Measurements from ENCODE around the gene INSR.
A peak's percentile ranks its signal among the peaks of the same experiment; 100 is the strongest.
"Not testable (repeated sequence)": the region's sequence is repeated elsewhere in the genome, so short reads cannot be mapped to it uniquely, and the experiment has no call there.

The INSR gene

DNA sequence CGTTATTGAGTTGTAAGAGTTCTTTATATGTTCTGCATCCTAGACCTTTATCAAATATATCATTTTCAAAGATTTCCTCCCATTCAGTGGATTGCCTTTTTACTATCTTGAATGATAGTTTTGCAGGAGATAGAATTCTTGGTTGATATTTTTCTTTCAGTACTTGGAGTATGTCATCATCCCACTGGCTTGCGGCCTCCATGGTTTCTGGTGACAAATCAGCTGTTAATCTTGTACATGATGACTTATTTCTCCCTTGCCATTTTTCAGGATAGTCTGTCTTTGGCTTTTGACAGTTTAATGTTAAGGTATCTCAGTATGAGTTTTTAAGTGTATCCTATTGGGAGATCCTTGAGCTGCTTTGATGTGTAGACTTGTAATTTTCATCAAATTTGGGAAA is 216.2 kb downstream of the INSR start:
- no peak for DNase-seq

DNA sequence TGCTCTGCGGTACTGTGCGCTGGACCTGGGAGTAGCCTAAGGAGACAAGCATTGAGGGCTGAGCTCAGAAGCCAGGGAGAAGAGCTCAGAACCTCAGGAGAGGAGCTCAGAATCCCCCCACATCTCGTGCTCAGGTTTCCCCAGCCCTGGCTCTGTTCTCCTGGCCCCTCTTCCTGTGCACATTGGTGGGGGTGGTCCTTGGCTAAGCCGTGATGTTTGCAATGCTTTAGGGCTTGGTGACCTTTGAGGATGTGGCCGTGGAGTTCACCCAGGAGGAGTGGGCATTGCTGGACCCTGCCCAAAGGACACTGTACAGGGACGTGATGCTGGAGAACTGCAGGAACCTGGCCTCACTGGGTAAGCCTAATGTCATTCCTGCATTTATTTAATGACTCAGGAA is 218.1 kb downstream of the INSR start:
- no peak for DNase-seq

DNA sequence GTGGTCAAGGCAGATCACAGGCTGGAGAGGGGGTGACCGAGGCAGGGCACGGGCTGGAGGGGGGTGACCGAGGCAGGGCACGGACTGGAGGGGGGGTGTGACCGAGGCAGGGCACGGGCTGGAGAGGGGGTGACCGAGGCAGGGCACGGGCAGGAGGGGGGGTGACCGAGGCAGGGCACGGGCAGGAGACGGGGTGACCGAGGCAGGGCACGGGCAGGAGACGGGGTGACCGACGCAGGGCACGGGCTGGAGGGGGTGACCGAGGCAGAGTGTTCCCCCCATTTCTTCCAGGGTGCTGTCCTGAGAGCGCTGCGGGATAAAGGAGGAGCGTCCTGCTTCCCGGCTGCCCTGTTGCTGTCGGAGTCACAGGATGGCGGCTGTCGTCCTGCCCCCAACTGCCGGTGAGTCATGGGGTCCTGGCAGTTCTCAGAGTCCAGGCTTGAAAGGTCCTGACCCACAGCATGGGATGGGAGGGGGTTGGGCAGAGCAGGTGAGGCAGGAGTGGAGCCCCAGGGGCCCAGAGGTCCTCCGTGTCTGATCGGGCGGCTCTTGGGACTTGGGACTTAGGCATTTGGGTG is 219.4 kb downstream of the INSR start:
- no peak for DNase-seq

DNA sequence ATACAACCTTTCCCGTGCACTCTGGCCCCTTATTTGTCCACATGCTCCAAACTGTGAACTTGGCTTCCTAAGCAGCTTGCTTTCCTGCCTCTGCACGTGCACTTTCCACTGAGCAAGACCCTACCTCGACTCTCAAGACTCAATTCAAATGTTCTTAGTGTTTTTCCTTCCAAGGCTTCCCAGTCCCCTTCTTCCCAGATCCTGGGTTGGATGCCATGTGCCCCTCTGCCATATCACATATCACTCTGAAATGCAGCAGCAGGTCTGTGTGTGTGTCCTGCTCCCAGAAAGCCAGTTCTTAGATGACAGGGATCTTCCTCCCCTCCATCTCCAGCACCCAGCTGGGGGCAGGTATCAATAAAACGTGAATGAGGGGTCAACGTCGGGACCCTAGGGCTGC is 221.7 kb downstream of the INSR start:
- no peak for DNase-seq

DNA sequence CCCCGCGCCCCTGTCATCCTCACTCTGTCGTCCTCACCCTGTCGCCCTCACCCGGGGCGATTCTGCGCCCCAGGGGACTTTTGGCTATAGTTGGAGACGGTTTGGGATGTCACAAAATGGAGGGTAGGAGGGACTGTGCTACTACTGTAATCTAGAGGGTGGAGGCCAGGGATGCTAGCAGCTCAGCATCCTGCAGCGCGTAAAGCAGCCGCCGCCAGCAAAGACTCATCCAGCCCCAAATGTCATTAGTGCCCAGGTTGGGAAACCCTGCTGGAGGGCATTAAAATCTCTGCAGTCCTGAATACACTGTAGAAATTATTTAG is 224.3 kb downstream of the INSR start:
- DNase-seq, result no peak

DNA sequence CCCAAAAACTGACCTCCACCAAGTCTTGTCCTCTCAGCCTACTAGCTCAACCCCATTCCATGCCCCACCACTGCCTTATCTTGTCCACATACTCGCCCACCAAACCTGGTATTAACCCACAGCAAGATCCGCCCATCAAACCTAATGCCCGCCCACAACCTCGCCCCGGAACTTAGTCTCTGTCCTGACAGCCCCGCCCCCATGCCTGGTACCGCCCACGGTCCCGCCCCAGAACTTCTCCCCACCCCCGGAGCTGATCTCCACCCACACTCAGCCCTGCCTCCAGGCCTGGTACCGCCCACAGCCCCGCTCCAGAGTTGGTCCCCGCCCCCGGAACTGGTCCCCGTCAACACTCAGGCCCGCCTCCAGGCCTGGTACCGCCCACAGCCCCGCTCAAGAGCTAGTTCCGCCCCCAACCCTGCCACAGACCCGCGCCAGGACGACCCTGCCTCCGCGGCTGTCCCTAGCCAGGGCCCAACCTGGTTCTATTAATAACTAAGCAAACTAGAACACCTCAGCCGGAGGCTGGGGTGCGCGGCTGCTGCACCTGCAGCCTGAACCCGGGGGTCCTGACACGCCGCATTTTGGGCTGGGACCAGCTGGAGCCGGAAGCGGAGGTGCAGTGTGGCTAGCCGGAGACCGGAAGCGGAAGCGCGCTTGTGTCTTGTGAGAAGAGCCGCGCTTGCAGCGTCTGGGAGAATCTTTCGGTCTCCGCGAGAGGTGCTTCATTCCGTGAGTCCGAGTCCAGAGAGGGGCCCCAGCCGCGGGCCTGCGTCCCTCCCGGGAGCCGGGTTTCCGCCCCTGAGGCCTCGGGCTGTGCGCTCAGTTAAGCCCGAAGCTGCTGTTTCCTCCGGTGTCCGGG is 224.9 kb downstream of the INSR start, which contains the start of gene ZNF557:
ZNF557 (plus strand) TSS at position 662 of the 862 bp plus-strand sequence. CDS start 5,372 bp downstream, outside the sequence.
- DNase-seq, result peak; percentile 98

DNA sequence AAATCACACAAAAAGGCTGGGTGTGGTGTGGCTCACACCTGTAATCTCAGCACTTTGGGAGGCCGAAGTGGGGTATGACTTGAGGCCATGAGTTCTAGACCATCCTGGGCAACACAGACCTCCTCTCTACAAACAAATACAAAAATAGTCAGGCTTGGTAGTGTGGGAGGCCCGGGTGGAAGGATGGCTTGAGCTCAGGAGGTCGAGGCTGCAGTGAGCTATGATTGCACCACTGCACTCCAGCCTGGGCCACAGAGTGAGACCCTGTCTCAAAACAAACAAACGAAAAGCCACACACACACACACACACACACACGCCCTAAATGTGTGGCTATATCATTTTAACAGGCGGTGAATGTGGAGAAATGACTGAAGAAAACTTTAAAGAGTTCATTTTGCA is 225.6 kb downstream of the INSR start:
- no peak for DNase-seq

DNA sequence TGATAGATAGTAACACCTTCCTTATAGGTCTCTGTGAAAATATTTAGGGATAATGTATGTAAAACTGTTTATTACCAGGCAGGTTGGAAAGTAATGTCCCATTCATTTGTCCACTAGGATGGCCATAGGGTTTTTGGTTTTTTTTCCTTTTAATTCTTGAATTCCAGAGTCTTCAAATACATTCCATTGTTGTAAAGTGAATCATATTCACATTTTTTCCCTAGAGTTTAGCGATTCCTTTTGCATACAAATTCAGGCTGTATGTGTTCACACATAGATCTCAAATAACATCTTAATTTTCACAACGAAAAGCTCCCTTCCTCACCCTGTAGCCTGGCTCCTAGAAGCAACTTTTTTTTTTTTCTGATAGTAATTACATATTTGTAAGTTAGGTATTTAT is 226.5 kb downstream of the INSR start:
- DNase-seq, result no peak

DNA sequence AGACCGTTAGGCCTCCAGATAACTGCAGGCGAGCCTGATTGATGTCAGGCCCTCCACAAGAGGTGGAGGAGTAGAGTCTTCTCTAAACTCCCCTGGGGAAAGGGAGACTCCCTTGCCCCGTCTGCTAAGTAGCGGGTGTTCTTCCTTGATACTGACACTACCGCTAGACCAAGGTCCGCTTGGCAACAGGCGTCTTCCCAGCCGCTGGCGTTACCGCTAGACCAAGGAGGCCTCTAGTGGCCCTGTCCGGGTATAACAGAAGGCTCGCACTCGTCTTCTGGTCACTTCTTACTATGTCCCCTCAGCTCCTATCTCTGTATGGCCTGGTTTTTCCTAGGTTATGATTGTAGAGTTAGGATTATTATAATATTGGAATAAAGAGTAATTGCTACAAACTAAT is 227.1 kb downstream of the INSR start:
- DNase-seq, result not testable (repeated sequence)

DNA sequence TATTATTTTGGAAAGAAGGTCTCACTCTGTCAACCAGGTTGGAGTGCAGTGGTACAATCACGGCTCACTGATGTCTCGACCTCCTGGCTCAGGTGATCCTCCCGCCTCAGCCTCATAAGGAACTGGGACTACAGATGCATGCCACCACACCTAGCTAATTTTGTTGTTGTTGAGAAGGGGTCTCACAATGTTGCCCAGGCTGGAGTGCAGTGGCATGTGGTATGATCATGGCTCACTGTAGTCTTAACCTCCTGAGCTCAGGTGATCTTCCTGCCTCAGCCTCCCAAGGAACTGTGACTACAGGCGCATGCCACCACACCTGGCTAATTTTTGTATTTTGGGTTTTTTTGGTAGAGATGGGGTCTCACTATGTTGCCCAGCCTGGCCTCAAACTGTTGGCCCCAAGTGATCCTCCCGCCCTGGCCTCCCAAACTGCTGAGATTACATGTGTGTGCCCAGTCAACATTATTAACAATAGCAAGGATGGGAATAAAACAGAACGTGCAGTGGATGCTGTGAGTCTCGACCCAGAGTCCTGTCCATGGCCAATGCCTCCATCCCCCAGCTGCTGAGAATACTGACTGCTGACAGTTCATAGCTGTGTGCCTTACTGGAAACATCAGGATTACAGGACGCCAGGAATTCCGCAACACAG is 230.3 kb downstream of the INSR start:
- DNase-seq, result no peak

DNA sequence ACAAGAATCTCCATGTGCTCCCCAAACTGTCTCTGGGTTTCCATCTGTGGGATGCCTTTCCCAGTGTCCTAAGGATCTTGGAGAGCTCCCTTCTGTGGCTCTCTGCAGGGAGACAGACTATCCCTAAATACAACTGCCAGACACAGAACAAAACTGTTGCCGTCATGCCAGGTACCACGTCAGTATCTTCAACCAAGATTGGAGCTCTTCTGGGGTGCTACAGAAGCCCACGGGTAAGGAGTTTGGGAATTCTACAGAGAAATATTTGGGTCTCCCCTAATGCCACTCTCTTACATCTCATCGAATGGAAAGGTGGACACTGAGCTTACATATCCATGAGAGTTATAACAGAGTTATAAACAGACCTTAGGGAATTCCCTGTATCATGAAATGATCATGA is 230.9 kb downstream of the INSR start:
- no peak for DNase-seq

All from CD4-positive, alpha-beta T cell treated with Interferon gamma for 1 hour (primary cell).